SU-DHL-6 (cell line): Measurements from ENCODE around the gene DENND1C.

ENCODE experiments used
- EZH2phosphoT487 ChIP-seq: fragments of 200-600 bp; sonication (generic), shearing (Covaris generic); conservative IDR thresholded peaks from 2 replicates; pipeline ENCODE4 v1.6.1; 2018; ENCODE audit warnings: mild to moderate bottlenecking, antibody characterized with exemption, low read length, moderate library complexity, mixed read lengths
- TF ChIP-seq, protein P1 (sequence below): fragments of 200-600 bp; sonication (generic); IDR thresholded peaks from one replicate; pipeline ENCODE4 v1.5.1; 2017; ENCODE audit warnings: antibody characterized with exemption, mild to moderate bottlenecking, low read length, moderate library complexity; ENCODE audit not compliant: insufficient read depth, poor library complexity, severe bottlenecking

DNA sequence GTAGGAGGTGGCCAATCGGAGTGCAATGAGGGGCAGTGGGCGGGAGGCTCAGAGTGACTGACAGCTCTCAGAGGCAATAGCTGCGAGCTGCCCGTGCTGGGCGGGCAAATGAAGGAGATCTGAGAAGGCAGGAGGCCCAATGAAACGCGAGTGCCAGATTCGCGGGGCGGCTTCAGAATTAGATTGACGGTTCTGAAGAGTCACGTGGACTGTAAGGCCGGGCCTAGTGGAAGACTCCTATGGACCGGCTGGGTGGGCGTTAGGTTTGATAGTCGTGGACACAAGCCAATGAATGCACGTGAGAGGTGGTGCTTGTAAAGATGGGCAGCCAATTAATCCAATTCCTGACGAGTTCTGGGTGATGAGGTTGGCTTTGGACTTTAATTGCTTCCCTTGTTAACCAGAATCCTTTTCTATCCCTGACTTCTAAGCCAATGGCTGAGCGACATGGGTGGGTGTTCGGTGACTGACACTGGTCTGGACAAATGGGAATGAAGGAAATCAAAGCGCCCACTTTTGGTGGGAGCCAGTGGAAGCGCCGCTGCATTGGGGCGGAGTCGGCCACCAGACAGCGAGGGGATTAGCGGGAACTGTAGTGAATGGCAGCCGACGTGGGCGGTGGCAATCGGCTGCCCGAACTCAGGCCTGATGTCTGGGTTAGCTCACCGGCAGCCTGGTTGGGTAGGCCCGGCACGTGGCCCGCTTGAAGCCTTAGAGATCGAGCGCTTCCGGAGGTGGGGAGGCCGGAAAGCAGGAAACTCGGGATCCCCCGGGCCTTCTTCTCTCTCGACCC lies 56.5 kb downstream of the DENND1C start:
- TF ChIP-seq, protein P1, sequence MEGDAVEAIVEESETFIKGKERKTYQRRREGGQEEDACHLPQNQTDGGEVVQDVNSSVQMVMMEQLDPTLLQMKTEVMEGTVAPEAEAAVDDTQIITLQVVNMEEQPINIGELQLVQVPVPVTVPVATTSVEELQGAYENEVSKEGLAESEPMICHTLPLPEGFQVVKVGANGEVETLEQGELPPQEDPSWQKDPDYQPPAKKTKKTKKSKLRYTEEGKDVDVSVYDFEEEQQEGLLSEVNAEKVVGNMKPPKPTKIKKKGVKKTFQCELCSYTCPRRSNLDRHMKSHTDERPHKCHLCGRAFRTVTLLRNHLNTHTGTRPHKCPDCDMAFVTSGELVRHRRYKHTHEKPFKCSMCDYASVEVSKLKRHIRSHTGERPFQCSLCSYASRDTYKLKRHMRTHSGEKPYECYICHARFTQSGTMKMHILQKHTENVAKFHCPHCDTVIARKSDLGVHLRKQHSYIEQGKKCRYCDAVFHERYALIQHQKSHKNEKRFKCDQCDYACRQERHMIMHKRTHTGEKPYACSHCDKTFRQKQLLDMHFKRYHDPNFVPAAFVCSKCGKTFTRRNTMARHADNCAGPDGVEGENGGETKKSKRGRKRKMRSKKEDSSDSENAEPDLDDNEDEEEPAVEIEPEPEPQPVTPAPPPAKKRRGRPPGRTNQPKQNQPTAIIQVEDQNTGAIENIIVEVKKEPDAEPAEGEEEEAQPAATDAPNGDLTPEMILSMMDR: no peak
- TF ChIP-seq EZH2phosphoT487: no peak
